Amniotic epithelial cell (primary cell): ENCODE results near the gene FLYWCH2.

Source experiments
- DNase-seq: peaks from one replicate; pipeline ENCODE4 v3.0.0-alpha.2; 2010; ENCODE audit warnings: low read depth

Gene FLYWCH2

DNA sequence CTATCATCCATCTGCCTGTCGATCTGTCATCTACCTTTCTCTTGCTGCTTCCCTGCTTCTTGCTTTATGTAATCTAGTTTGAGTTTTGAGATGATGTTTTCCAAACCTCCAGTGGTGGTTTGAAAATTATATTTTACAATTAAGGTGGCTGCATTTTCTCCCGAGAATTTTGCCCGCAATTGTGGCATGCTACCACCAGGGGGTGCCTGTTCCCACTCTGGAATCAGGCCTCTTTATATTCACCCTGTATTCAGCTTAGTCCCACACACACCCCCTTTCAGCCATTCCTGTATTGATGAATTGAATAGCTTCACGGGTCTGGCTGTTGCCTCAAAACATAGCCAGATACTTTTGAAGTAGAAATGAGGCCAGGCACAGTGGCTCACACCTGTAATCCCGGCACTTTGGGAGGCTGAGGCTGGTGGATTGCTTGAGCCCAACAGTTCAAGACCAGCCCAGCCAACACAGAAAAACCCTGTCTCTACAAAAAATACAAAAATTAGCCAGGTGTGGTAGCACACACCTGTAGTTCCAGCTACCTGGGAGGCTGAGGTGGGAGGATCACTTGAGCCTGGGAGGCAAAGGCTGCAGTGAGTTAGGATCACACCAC lies 28.2 kb upstream of the FLYWCH2 start:
- no peak for DNase-seq

DNA sequence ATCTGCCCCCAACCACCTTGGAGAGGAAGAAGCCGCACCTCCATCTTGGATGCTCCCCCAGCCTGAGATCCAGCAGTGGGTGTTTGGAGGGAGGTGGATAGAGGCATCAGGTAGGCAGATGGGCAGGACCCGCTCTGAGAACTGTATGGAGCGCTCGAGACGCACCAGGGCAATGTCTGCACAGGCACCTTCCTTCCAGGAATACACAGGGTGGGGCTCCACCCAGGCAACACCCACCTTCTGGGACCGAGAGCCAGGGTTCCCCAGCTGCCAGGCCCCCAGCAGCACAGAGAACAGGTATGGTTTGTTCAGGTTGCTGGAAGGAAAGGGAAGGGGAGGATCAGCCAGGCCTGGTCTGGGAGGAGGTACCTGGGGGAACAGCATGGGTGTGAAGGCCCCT lies 27.5 kb upstream of the FLYWCH2 start:
- no peak for DNase-seq

DNA sequence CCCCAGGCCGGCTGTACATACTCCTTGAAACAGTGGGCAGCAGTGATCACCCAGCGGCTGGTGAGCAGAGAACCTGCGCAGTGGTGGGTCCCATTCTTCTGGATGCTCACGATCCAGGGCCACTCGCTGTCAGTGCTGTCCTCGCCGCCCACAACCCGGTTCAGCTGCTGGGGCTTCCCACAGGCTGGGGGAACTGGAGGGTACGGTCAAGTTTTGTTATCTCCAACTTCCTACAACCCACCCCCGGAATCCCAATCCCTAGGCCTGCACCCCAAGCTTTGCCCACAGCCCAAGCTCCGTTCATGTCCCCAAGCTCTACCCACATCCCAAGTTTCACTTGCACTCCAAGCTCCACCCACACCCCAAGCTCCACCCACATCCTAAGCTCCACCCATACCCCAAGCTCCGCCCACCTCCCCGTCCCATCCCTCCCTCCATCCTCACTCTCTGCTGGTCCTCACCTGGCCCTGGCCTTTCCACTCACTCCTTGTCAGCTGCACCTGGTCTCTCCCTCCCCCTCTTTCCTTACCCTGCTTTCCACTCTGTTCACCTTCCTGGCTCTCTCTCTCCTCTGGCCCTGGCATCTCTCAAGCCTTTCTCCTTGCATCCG lies 26.8 kb upstream of the FLYWCH2 start:
- DNase-seq, result no peak

GRCh38 chr16:2856686-2857450 lies 26.1 kb upstream of the FLYWCH2 start:
- DNase-seq, result no peak

- DNase-seq, result no peak
These were observed 25.4 kb upstream of the FLYWCH2 start, which contains the start of gene PRSS22 for GRCh38 chr16:2857451-2858244. Gene PRSS22 (minus strand): TSS chr16:2858170. CDS start chr16:2858104, 66 bp downstream.

DNA sequence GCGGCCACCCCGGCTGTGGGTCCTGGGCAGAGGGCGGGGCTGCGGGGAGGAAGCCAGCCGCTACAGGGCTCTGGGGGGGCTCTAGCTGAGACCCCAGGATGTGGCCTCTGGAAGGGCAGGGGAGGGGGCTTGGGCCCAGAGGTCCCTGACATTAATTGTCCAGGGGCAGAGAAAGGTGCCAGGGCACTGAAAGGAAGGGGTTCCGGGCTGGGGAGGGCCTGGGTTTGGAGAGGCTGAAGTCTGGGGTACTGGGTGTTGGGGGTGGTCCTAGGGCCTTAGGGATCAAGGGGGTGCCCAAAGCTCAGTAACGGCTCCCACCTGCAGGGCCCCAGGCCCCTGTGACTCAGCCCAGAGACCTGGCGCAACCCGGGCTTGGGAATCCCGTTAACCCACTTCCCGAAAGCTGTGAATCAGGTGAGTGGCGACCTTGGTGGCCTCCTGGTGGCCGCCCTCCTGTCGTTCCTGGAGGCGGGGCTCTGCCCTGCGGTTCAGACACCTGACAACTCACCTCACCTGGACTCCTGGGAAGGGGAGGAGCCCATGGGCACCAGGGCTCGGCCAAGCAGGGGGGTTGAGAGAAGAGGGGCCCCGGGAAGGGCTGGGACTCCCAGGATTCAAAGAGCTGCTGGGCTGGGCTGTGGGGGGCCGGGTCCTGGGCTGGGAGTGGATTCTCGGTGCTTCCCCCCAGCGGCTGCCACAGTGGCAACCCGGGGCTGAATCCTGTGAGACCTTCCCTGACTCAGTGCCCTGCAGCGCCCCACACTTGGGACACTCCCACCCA lies 24.6 kb upstream of the FLYWCH2 start:
- DNase-seq, result no peak

- no peak for DNase-seq
These were observed 23.2 kb upstream of the FLYWCH2 start for GRCh38 chr16:2859686-2860265.

GRCh38 chr16:2860826-2861567 lies 22.0 kb upstream of the FLYWCH2 start:
- DNase-seq, result no peak

DNA sequence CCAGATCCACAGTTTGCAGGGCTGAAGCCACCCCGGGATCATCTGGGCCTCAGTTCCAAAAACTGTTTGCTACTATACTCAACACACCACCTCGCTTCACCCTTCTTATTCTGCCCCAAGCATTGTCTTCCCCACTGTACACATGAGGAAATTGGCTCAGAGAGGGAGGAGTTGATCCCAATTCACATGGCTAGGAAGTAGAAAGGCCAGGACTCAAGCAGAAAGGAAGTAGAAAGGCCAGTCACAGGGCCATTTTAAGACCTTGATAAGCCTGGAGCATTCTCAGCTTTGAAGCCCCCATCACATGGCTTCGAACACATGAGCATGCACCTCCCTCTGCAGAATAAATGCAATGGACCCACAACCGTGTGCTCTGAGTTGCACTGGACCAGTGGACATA lies 17.4 kb upstream of the FLYWCH2 start:
- no peak for DNase-seq

GRCh38 chr16:2866431-2866830 lies 16.6 kb upstream of the FLYWCH2 start:
- no peak for DNase-seq

DNA sequence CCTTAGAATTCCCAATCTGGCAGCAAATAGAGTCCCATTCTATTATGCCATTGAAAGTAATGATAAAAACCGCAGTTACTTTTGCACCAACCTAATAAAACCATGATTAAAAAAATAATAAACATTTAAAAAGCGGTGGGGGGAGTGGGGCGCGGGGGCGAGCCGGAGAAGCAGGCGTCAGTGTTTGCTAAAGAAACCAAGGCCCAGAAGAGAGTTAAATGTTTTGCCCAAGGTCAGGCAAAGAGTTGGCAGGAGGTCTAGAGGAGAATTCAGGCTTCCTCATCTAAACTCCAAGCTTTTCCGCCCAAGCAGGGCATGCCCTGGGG lies 15.4 kb upstream of the FLYWCH2 start:
- DNase-seq, result no peak

GRCh38 chr16:2867987-2868789 lies 14.8 kb upstream of the FLYWCH2 start:
- peak; percentile 87 for DNase-seq

GRCh38 chr16:2871926-2872325 lies 11.1 kb upstream of the FLYWCH2 start:
- no peak for DNase-seq

DNA sequence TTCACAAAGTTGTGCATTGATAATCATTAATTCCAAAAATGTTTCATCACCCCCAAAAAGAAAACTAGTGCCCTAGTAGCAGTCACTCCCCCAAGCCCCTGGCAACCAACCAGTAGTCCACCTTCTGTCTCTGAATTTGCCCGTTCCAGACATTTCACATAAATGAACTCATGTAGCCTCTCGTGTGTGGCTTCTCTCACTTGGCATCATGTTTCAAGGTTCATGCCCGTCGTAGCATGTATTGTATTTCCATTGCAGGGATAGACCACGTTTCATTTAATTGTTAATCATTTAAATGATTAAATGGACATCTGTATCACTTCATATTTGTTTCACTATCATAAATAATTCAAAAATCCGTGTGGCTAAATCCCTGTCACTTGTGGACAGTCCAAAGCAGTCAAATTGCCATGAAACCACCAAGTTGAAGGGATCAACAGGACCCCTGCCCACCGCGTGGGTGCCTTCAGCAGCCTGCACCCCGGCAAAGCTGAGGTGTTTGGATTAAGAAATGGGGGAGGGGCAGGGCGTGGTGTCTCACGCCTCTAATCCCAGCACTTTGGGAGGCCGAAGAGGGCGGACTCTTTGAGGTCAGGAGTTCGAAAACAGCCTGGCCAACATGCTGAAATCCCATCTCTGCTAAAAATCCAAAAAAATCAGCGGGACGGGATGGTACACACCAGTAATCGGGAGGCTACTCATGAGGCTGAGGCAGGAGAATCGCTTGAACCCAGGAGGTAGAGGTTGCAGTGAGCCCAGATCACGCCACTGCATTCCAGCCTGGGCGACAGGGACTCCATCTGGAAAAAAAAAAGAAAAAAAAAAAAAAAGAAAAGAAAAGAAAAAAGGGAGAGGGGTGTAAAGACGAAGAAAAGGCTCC lies 8.7 kb upstream of the FLYWCH2 start:
- DNase-seq, result no peak

- DNase-seq, result peak; percentile 52
These were observed 8.1 kb upstream of the FLYWCH2 start for GRCh38 chr16:2874912-2875362.

GRCh38 chr16:2879854-2880508 lies 3.0 kb upstream of the FLYWCH2 start:
- no peak for DNase-seq

- no peak for DNase-seq
These were observed 999 bp upstream of the FLYWCH2 start for GRCh38 chr16:2881783-2882649.
